Ovary (tissue), 3 donors: ENCODE results near the gene CIB1.

Experiments
- POLR2A ChIP-seq: fragments of 450-650 bp; IDR thresholded peaks from one replicate; pipeline ENCODE4 v1.6.1; 2017; ENCODE audit warnings: antibody characterized with exemption, mild to moderate bottlenecking, moderate library complexity
- TF ChIP-seq, protein P1 (sequence below), 3 donors: fragments of 450-650 bp in 2 of 3; fragments of 200-600 bp in 1 of 3; IDR thresholded peaks; one replicate each; pipeline versions ENCODE4 v1.5.1 to v1.8.0; 2016 to 2022; ENCODE audit warnings: antibody characterized with exemption in 3 of 3, mild to moderate bottlenecking in 1 of 3
- donor health status: DM: no; HTN: no; CAD: no.

DNA sequence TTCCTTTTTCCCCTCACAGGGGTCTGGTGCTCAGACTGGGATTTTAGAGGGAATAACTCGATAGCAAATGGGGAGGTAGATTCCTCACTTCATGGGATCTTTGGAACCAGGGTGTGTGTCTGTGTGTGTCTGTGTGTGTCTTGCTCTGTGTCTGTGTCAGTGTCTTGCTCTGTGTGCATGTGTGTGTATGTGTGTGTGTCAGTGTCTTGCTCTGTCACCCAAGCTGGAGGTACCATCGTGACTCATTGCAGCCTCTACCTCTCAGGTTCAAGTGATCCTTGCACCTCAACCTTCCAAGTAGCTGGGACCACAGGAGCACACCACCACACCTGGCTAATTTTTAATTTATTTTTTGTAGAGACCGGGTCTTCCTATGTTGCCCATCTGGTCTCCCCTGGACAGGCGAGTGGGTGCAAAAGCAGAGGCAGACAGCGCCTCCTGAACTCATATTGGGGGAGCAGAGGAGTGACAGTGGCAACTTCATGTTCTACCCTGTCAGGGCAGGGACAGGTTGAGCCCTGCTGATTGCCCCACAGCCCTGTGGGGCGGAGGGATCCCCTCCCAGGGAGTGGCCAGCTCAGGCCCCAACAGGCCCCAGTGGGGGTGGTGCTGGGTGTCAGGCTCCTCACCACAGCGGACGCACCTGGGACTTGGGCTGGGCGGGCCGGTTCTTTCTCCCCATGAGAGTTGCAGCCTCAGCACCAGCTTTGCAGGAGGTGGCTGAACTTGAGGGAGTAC lies 43.0 kb downstream of the CIB1 start:
- no peak for TF ChIP-seq POLR2A
- TF ChIP-seq, protein P1, sequence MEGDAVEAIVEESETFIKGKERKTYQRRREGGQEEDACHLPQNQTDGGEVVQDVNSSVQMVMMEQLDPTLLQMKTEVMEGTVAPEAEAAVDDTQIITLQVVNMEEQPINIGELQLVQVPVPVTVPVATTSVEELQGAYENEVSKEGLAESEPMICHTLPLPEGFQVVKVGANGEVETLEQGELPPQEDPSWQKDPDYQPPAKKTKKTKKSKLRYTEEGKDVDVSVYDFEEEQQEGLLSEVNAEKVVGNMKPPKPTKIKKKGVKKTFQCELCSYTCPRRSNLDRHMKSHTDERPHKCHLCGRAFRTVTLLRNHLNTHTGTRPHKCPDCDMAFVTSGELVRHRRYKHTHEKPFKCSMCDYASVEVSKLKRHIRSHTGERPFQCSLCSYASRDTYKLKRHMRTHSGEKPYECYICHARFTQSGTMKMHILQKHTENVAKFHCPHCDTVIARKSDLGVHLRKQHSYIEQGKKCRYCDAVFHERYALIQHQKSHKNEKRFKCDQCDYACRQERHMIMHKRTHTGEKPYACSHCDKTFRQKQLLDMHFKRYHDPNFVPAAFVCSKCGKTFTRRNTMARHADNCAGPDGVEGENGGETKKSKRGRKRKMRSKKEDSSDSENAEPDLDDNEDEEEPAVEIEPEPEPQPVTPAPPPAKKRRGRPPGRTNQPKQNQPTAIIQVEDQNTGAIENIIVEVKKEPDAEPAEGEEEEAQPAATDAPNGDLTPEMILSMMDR (IDR thresholded peaks at IDR 0.05), result no peak
